ENCODE data around the gene GPSM3. TPM values are rescaled to one million over a fixed set of nuclear protein-coding genes. Genes with fewer than 3 reads are reported as not detected.
A peak's percentile ranks its signal among the peaks of the same experiment; 100 is the strongest.

GPSM3 gene
- total RNA-seq, 1 donor from 2014 or later, result 0.79 TPM

GRCh38 chr6:32224696-32225095 is 32.3 kb upstream of the GPSM3 start:
- no peaks in the 10 kb centered on the region for H3K27me3 ChIP-seq (ENCODE audit: control insufficient read depth, insufficient read depth, low read length)
- no peak overlapping the region for H3K4me3 ChIP-seq (ENCODE audit: low read depth, low read length)
- H3K36me3 ChIP-seq (ENCODE audit: control insufficient read depth, insufficient read depth, low read length), result no peaks in the 10 kb centered on the region
- no peak for TF ChIP-seq CTCF (IDR thresholded peaks at IDR 0.05; ENCODE audit: insufficient read depth, low read length, severe bottlenecking)
- no peak for DNase-seq (ENCODE audit: low read depth)
- no peak for FAIRE-seq

- H3K4me3 ChIP-seq (ENCODE audit: low read depth, low read length), result no peak within 1 kb of the TSS
- no peaks in the 10 kb centered on the region for H3K27me3 ChIP-seq (ENCODE audit: control insufficient read depth, insufficient read depth, low read length)
- H3K36me3 ChIP-seq (ENCODE audit: control insufficient read depth, insufficient read depth, low read length), result no peaks in the 10 kb centered on the region
- no peak for TF ChIP-seq CTCF (IDR thresholded peaks at IDR 0.05; ENCODE audit: insufficient read depth, low read length, severe bottlenecking)
- FAIRE-seq, result no peak
- DNase-seq (ENCODE audit: low read depth), result no peak
These were observed 31.1 kb upstream of the GPSM3 start, which contains the start of gene NOTCH4 for GRCh38 chr6:32223258-32224235. Gene NOTCH4 (minus strand): TSS chr6:32224067. CDS start chr6:32223928, 139 bp downstream.

DNA sequence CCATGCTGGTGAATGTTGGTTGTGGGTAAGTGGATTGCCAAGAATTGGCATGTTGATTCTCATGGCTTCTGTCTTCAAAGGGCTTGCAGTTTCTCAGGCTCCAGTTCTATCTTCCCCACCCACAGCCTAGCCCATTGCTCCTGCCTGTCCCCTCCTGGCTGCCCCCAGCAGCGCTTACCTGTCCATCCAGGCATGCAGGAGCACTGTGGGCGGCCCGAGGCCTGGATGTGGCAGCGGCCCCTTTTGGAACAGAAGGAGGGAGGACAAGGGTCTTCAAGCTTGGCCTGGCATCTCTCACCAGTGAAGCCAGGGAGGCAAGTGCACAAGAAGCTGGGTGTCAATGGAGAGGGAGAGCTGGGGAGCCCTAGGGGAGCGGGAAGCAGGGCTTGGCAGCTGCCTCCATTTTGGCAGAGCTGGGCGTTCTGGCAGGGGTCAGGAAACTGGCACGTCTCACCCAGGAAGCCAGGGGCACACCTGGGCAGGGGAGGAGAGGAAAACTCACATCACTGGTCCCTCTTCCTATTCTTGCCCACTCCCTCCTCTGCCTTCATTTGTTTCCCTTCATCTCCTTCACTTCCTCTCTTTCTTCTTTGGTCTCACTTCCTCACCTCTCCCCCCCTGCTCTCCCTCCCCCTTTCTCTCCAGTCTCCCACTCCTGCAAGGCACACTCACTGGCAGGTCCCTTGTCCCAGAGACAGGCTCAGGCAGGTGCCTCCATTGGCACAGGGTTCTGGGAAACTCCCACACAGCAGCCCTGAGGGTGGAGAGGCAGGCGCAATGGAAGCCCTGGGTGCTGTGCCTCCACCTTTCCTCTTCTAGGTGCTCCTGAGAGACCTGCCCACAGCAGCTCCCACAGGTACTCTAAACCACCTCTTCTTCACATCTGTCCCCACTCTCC is 30.1 kb upstream of the GPSM3 start:
- no peaks in the 10 kb centered on the region for H3K36me3 ChIP-seq (ENCODE audit: control insufficient read depth, insufficient read depth, low read length)
- TF ChIP-seq CTCF (IDR thresholded peaks at IDR 0.05; ENCODE audit: insufficient read depth, low read length, severe bottlenecking), result no peak
- DNase-seq (ENCODE audit: low read depth), result peak; percentile 52

GRCh38 chr6:32220021-32220420 is 27.6 kb upstream of the GPSM3 start:
- no peaks in the 10 kb centered on the region for H3K36me3 ChIP-seq (ENCODE audit: control insufficient read depth, insufficient read depth, low read length)
- no peak for TF ChIP-seq CTCF (IDR thresholded peaks at IDR 0.05; ENCODE audit: insufficient read depth, low read length, severe bottlenecking)
- DNase-seq (ENCODE audit: low read depth) (no peak), FAIRE-seq (no peak)
- no peak overlapping the region for H3K4me3 ChIP-seq (ENCODE audit: low read depth, low read length)
- no peaks in the 10 kb centered on the region for H3K27me3 ChIP-seq (ENCODE audit: control insufficient read depth, insufficient read depth, low read length)

More for the DNA sequence above, 30.1 kb upstream of the GPSM3 start:
- Histone ChIP-seq H3K4me3 (ENCODE audit: low read depth, low read length) (no peak overlapping the region), H3K27me3 (ENCODE audit: control insufficient read depth, insufficient read depth, low read length) (no peaks in the 10 kb centered on the region)
- no peak for FAIRE-seq

DNA sequence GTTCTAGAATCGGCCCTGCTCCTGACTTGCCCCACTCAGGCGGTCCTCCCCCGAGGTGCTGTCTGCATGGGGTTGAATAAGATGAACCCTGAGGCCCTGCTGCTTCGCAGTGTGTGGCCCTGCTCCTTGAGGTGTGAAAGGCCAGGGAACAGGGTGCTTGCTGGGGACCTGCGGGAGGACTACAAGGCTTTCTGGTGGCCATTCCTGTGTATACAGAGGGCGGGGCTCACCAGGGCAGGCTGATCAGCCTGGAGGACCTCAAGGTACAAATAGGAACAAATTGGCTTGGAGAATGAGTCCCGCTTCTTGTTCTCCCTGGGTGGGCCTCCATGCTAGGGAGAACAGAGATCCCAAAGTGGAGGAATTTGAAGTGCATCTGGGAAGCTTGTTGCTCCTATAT is 25.7 kb upstream of the GPSM3 start:
- no peak for FAIRE-seq
- H3K4me3 ChIP-seq (ENCODE audit: low read depth, low read length), result no peak overlapping the region
- no peak for DNase-seq (ENCODE audit: low read depth)
- TF ChIP-seq CTCF (IDR thresholded peaks at IDR 0.05; ENCODE audit: insufficient read depth, low read length, severe bottlenecking), result no peak
- no peaks in the 10 kb centered on the region for H3K27me3 ChIP-seq (ENCODE audit: control insufficient read depth, insufficient read depth, low read length)
- H3K36me3 ChIP-seq (ENCODE audit: control insufficient read depth, insufficient read depth, low read length), result no peaks in the 10 kb centered on the region
